Stimulated activated CD8-positive, alpha-beta memory T cell treated with anti-CD3 and anti-CD28 coated beads, Interleukin-15, amount 100 ng/mL, for 24 hours (primary cell): ENCODE data around the gene CPNE7.
"Not testable (repeated sequence)": the region's sequence is repeated elsewhere in the genome, so short reads cannot be mapped to it uniquely, and the experiment has no call there.

Experiments
- DNase-seq: peaks from one replicate; pipeline ENCODE4 v3.0.0-alpha.2; 2020; ENCODE audit warnings: low read depth

Gene CPNE7

GRCh38 chr16:89567656-89568594 is 7.6 kb upstream of the CPNE7 start:
- DNase-seq: no peak

- DNase-seq: no peak
These were observed 5.8 kb upstream of the CPNE7 start for GRCh38 chr16:89569506-89570341.

GRCh38 chr16:89570342-89570923 is 5.1 kb upstream of the CPNE7 start:
- no peak for DNase-seq

GRCh38 chr16:89570983-89571598 is 4.5 kb upstream of the CPNE7 start:
- DNase-seq: not testable (repeated sequence)

- DNase-seq: no peak
These were observed 3.9 kb upstream of the CPNE7 start for GRCh38 chr16:89571636-89572035.

- DNase-seq: no peak
These were observed 3.5 kb upstream of the CPNE7 start for GRCh38 chr16:89572073-89572484.

- no peak for DNase-seq
These were observed 2.9 kb upstream of the CPNE7 start for GRCh38 chr16:89572485-89573205.

- no peak for DNase-seq
These were observed 1.5 kb upstream of the CPNE7 start for GRCh38 chr16:89573826-89574680.

GRCh38 chr16:89574681-89575246 is 794 bp upstream of the CPNE7 start:
- peak; percentile 39 for DNase-seq

- no peak for DNase-seq
These were observed 846 bp downstream of the CPNE7 start for GRCh38 chr16:89576153-89577054.

- no peak for DNase-seq
These were observed 1.6 kb downstream of the CPNE7 start for GRCh38 chr16:89577055-89577759.

- DNase-seq: no peak
These were observed 3.8 kb downstream of the CPNE7 start for GRCh38 chr16:89579351-89579750.

GRCh38 chr16:89581045-89581695 is 5.6 kb downstream of the CPNE7 start:
- DNase-seq: no peak

GRCh38 chr16:89581861-89582563 is 6.5 kb downstream of the CPNE7 start:
- no peak for DNase-seq

GRCh38 chr16:89582614-89583196 is 7.1 kb downstream of the CPNE7 start:
- no peak for DNase-seq

- no peak for DNase-seq
These were observed 7.8 kb downstream of the CPNE7 start for GRCh38 chr16:89583197-89583894.
